Measurements from ENCODE around the gene IRS4. TPM values are rescaled to one million over a fixed set of nuclear protein-coding genes. Genes with fewer than 3 reads are reported as not detected.

The IRS4 gene
- total RNA-seq, 4 donors from 2014 or later: 0.22 to 1.5 (median 0.64) TPM

DNA sequence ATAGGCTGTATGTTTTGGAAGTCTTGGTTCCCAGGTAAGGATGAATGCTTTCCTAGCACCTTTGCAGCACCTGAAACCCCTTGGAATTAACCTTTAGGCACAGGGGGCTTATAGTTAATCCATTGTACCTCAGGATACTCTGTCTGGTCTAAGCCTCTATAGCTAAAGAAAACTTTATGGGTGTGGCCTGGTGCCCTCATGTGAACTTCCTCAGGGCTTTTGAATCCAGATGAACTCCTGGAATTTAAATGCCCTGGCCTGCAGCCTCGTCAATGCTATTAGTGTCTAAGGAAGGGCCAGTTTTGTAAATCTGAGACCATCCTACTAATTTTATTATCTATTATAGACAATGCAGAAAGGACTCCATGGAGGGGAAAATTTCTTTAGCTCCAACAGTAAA, 33.8 kb downstream of the IRS4 start:
- H3K27ac ChIP-seq: no peak overlapping the region
- no peaks in the 10 kb centered on the region for H3K36me3 ChIP-seq
- H3K27me3 ChIP-seq: peaks cover 0 to 10% of the 10 kb centered on the region in 2 donors
- no peak for DNase-seq (ENCODE audit: low spot score in 2 of 2)
- no peak overlapping the region for H3K4me3 ChIP-seq
- 9 to 21% methylated on average over 1 of the region's 1 CpG for WGBS, 2 donors
- TF ChIP-seq EP300 (IDR thresholded peaks at IDR 0.05): no peak
- no peak for TF ChIP-seq POLR2A (IDR thresholded peaks at IDR 0.05)
- TF ChIP-seq, protein P1, sequence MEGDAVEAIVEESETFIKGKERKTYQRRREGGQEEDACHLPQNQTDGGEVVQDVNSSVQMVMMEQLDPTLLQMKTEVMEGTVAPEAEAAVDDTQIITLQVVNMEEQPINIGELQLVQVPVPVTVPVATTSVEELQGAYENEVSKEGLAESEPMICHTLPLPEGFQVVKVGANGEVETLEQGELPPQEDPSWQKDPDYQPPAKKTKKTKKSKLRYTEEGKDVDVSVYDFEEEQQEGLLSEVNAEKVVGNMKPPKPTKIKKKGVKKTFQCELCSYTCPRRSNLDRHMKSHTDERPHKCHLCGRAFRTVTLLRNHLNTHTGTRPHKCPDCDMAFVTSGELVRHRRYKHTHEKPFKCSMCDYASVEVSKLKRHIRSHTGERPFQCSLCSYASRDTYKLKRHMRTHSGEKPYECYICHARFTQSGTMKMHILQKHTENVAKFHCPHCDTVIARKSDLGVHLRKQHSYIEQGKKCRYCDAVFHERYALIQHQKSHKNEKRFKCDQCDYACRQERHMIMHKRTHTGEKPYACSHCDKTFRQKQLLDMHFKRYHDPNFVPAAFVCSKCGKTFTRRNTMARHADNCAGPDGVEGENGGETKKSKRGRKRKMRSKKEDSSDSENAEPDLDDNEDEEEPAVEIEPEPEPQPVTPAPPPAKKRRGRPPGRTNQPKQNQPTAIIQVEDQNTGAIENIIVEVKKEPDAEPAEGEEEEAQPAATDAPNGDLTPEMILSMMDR (IDR thresholded peaks at IDR 0.05): no peak
- no peaks in the 10 kb centered on the region for H3K9me3 ChIP-seq
- no peaks in the 10 kb centered on the region for H3K4me1 ChIP-seq

DNA sequence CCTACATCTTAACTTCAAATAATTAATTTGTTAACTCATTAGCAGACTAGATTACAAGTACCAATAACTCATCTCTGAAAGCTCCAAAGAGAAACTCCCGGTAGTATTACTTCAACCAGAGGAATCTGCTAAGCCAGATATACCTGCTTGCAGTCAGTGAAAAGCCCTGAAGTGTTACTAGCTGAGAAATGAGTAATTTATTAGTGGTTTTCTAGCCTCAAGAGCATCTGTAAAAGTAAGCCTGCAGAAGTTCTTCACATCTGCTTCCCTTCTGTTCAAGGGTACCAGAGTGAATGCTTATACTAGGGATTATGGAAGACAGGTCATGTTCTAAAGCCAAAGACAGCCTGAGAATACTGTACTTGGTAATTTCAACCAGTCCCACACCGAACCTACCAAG, 34.7 kb downstream of the IRS4 start:
- no peaks in the 10 kb centered on the region for H3K9me3 ChIP-seq
- no peak overlapping the region for H3K27ac ChIP-seq
- no peak for TF ChIP-seq POLR2A (IDR thresholded peaks at IDR 0.05)
- TF ChIP-seq EP300 (IDR thresholded peaks at IDR 0.05): no peak
- TF ChIP-seq, protein P1 (IDR thresholded peaks at IDR 0.05): no peak
- no peak overlapping the region for H3K4me3 ChIP-seq
- H3K4me1 ChIP-seq: no peaks in the 10 kb centered on the region
- DNase-seq (ENCODE audit: low spot score in 2 of 2): no peak
- H3K27me3 ChIP-seq: peaks cover 0 to 10% of the 10 kb centered on the region in 2 donors
- WGBS, 2 donors: 68 to 90% methylated on average over 2 of the region's 2 CpGs
- no peaks in the 10 kb centered on the region for H3K36me3 ChIP-seq

DNA sequence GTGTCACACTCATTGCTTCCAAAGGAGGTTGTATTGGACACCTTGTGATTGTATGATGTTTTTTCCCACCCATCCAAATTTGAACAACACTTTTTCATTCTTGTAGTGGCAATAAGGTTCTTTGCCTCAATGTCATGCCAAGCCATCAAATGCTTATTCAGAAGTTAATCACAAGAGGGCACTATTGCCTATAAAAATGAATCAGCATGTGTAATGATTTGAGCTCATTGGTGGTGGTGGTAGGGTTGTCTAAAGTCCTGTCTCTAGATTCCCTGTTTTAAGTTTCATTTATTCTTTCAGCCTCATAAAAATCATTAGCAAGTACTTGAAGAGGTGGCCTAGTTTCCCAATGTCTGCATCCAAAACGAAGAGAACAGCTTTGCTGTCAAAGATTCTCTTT, 37.0 kb downstream of the IRS4 start:
- Histone ChIP-seq H3K27ac (no peak overlapping the region), H3K4me3 (no peak overlapping the region), H3K27me3 (peaks cover 0 to 10% of the 10 kb centered on the region in 2 donors), H3K4me1 (no peaks in the 10 kb centered on the region), H3K9me3 (no peaks in the 10 kb centered on the region), H3K36me3 (no peaks in the 10 kb centered on the region)
- 15 to 22% methylated on average over 1 of the region's 1 CpG for WGBS, 2 donors
- TF ChIP-seq POLR2A (IDR thresholded peaks at IDR 0.05) (no peak), EP300 (IDR thresholded peaks at IDR 0.05) (no peak)
- TF ChIP-seq, protein P1 (IDR thresholded peaks at IDR 0.05): peak in 1 of 5 experiments; percentile 29
- DNase-seq (ENCODE audit: low spot score in 2 of 2): no peak

DNA sequence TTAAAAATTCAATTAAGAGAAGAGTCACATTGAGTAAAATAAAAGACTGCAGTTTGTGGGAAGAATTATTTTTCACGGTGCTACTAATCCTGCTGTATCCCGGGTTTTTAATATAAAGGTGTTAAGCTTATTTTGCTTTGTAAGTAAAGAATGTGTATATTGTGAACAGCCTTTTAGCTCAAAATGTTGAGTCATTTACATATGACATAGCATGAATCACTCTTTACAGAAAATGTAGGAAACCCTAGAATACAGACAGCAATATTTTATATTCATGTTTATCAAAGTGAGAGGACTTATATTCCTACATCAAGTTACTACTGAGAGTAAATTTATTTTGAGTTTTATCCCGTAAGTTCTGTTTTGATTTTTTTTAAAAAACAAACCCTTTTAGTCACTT, 39.7 kb downstream of the IRS4 start:
- Histone ChIP-seq H3K27ac (no peak overlapping the region), H3K4me1 (no peaks in the 10 kb centered on the region), H3K27me3 (peaks cover 0 to 1% of the 10 kb centered on the region in 2 donors), H3K36me3 (no peaks in the 10 kb centered on the region), H3K9me3 (no peaks in the 10 kb centered on the region), H3K4me3 (no peak overlapping the region)
- TF ChIP-seq EP300 (IDR thresholded peaks at IDR 0.05) (no peak), POLR2A (IDR thresholded peaks at IDR 0.05) (no peak)
- TF ChIP-seq, protein P1 (IDR thresholded peaks at IDR 0.05): no peak
- DNase-seq (ENCODE audit: low spot score in 2 of 2): no peak
- WGBS, 2 donors: 81 to 84% methylated on average over 3 of the region's 3 CpGs

Data from tibial nerve (tissue), 4 donors.